IMR-90 (cell line): ENCODE data around the gene F5. TPM values are rescaled to one million over a fixed set of nuclear protein-coding genes. Genes with fewer than 3 reads are reported as not detected.

Source experiments
- ATAC-seq: fragments of 200-7000 bp; cut with Tn5 transposase; 2 replicates; pipeline ENCODE4 v1.9.1; 2020; ENCODE audit warnings: low read depth, mild to moderate bottlenecking, moderate library complexity
- BruUV-seq: library from RNA; stranded (reverse); fragments of 400-500 nt; replicated peaks from 2 replicates; lab custom pipeline; 2021; lab: Mats Ljungman, UMichigan
- CTCF ChIA-PET: fragments of 300-600 bp; formaldehyde crosslinking; extraction: SDS; loops from one replicate; lab custom pipeline; 2021; ENCODE audit warnings: antibody characterized with exemption; lab: Yijun Ruan, JAX
- POLR2A ChIA-PET: fragments of 300-600 bp; sonication (Branson Sonifier 250); formaldehyde crosslinking; loops from one replicate; lab custom pipeline; 2022; ENCODE audit warnings: antibody characterized with exemption; ENCODE audit not compliant: unreplicated experiment; lab: Charles Lee
- DNase-seq: peaks from one replicate; pipeline ENCODE4 v3.0.0; 2013
- H2AFZ ChIP-seq: replicated peaks from 2 replicates; pipeline ENCODE3; 2013; ENCODE audit warnings: low read length, mild to moderate bottlenecking; ENCODE audit not compliant: poor library complexity
- H2AK5ac ChIP-seq: 2 replicates; pipeline ENCODE4 v1.6.1; 2013; ENCODE audit warnings: low read depth, low read length, inconsistent platforms
- H2AK9ac ChIP-seq: replicated peaks from 2 replicates; pipeline ENCODE3; 2013; ENCODE audit warnings: mild to moderate bottlenecking, low read depth, low read length, moderate library complexity; ENCODE audit not compliant: poor library complexity
- H2BK120ac ChIP-seq: 2 replicates; pipeline ENCODE4 v1.6.1; 2013; ENCODE audit warnings: low read depth, low read length, inconsistent platforms
- H2BK15ac ChIP-seq: 3 replicates; pipeline ENCODE4 v1.6.1; 2013; ENCODE audit warnings: low read depth, low read length, inconsistent platforms
- H2BK20ac ChIP-seq: 2 replicates; pipeline ENCODE4 v1.6.1; 2013; ENCODE audit warnings: low read depth, mild to moderate bottlenecking, inconsistent platforms, low read length, moderate library complexity
- H2BK5ac ChIP-seq: 2 replicates; pipeline ENCODE4 v1.6.1; 2013; ENCODE audit warnings: mild to moderate bottlenecking, low read depth, low read length, inconsistent platforms; ENCODE audit not compliant: poor library complexity, severe bottlenecking
- H3K14ac ChIP-seq: replicated peaks from 2 replicates; pipeline ENCODE4 v1.6.1; 2013; ENCODE audit warnings: low read depth, low read length, inconsistent platforms
- H3K18ac ChIP-seq: 2 replicates; pipeline ENCODE4 v1.6.1; 2013; ENCODE audit warnings: low read depth, low read length, control low read depth
- H3K23ac ChIP-seq: 2 replicates; pipeline ENCODE4 v1.6.1; 2013; ENCODE audit warnings: low read depth, low read length, inconsistent platforms
- H3K27ac ChIP-seq: 2 replicates; pipeline ENCODE4 v1.5.1; 2013; ENCODE audit warnings: mild to moderate bottlenecking, control low read depth, low read length; ENCODE audit not compliant: insufficient read depth
- H3K27me3 ChIP-seq: 2 replicates; pipeline ENCODE4 v1.6.1; 2013; ENCODE audit warnings: low read length; ENCODE audit not compliant: control insufficient read depth, insufficient read depth
- H3K36me3 ChIP-seq: 2 replicates; pipeline ENCODE4 v1.6.1; 2013; ENCODE audit warnings: low read length, mixed read lengths; ENCODE audit not compliant: control insufficient read depth, insufficient read depth
- H3K4ac ChIP-seq: 2 replicates; pipeline ENCODE4 v1.6.1; 2013; ENCODE audit warnings: low read depth, low read length, inconsistent platforms
- H3K4me1 ChIP-seq: 2 replicates; pipeline ENCODE4 v1.6.1; 2013; ENCODE audit warnings: low read length, mixed read lengths; ENCODE audit not compliant: control insufficient read depth, insufficient read depth
- H3K4me2 ChIP-seq: 2 replicates; pipeline ENCODE4 v1.6.1; 2013; ENCODE audit warnings: low read depth, mild to moderate bottlenecking, control low read depth, low read length, moderate library complexity
- H3K4me3 ChIP-seq: 2 replicates; pipeline ENCODE4 v1.5.1; 2013; ENCODE audit warnings: low read depth, mild to moderate bottlenecking, control low read depth, low read length, moderate library complexity; ENCODE audit not compliant: insufficient read depth
- H3K56ac ChIP-seq: 2 replicates; pipeline ENCODE4 v1.6.1; 2013; ENCODE audit warnings: low read length, inconsistent platforms; ENCODE audit not compliant: insufficient read depth; ENCODE audit errors: extremely low read depth
- H3K79me1 ChIP-seq, 2 experiments: 2 replicates each; pipeline ENCODE4 v1.6.1; 2013; ENCODE audit warnings: low read length in 2 of 2, inconsistent platforms in 1 of 2, low read depth in 1 of 2
- H3K9ac ChIP-seq: 2 replicates; pipeline ENCODE4 v1.6.1; 2013; ENCODE audit warnings: low read depth, low read length, control low read depth
- H3K9me1 ChIP-seq: 2 replicates; pipeline ENCODE4 v1.6.1; 2013; ENCODE audit warnings: low read length, inconsistent platforms; ENCODE audit not compliant: insufficient read depth
- H3K9me3 ChIP-seq: 2 replicates; pipeline ENCODE4 v1.6.1; 2013; ENCODE audit warnings: low read length; ENCODE audit not compliant: control insufficient read depth, insufficient read depth
- H4K20me1 ChIP-seq: 2 replicates; pipeline ENCODE4 v1.6.1; 2013; ENCODE audit warnings: low read length, inconsistent platforms; ENCODE audit not compliant: insufficient read depth
- H4K5ac ChIP-seq: 2 replicates; pipeline ENCODE4 v1.6.1; 2013; ENCODE audit warnings: mild to moderate bottlenecking, low read depth, low read length, control low read depth
- H4K8ac ChIP-seq, 2 experiments: 2 replicates each; pipeline ENCODE4 v1.6.1; 2013; ENCODE audit warnings: low read depth in 2 of 2, low read length in 2 of 2, control low read depth in 1 of 2, inconsistent platforms in 1 of 2
- H4K91ac ChIP-seq: 2 replicates; pipeline ENCODE4 v1.6.1; 2013; ENCODE audit warnings: low read depth, low read length, inconsistent platforms; ENCODE audit not compliant: insufficient read depth
- BHLHE40 ChIP-seq: fragments of 150-350 bp; IDR thresholded peaks from 2 replicates; pipeline ENCODE4 v1.6.1; 2016; ENCODE audit warnings: mild to moderate bottlenecking, low read depth, low read length
- CEBPB ChIP-seq: IDR thresholded peaks from 2 replicates; pipeline ENCODE4 v1.6.1; 2012; ENCODE audit warnings: low read depth, low read length, improper control_type of control experiment
- CHD1 ChIP-seq: IDR thresholded peaks from 2 replicates; pipeline ENCODE4 v1.6.1; 2012; ENCODE audit warnings: low read depth, low read length, improper control_type of control experiment
- CTCF ChIP-seq: conservative IDR thresholded peaks from 2 replicates; pipeline ENCODE4 v1.5.1; 2012; ENCODE audit warnings: mild to moderate bottlenecking, low read depth, low read length, improper control_type of control experiment
- FOS ChIP-seq: fragments of 150-350 bp; IDR thresholded peaks from 2 replicates; pipeline ENCODE4 v1.6.1; 2016; ENCODE audit warnings: low read depth, low read length
- MAFK ChIP-seq: IDR thresholded peaks from 2 replicates; pipeline ENCODE4 v1.6.1; 2012; ENCODE audit warnings: low read depth, low read length, improper control_type of control experiment
- MAZ ChIP-seq: IDR thresholded peaks from 2 replicates; pipeline ENCODE4 v1.6.1; 2012; ENCODE audit warnings: low read depth, mild to moderate bottlenecking, low read length, improper control_type of control experiment, moderate library complexity, borderline replicate concordance
- MXI1 ChIP-seq: IDR thresholded peaks from 2 replicates; pipeline ENCODE4 v1.6.1; 2012; ENCODE audit warnings: low read depth, mild to moderate bottlenecking, low read length, moderate library complexity, borderline replicate concordance
- NFE2L2 ChIP-seq: fragments of 150-350 bp; IDR thresholded peaks from 2 replicates; pipeline ENCODE4 v1.6.1; 2016; ENCODE audit warnings: low read depth, mild to moderate bottlenecking, low read length
- POLR2A ChIP-seq: IDR thresholded peaks from 2 replicates; pipeline ENCODE4 v1.6.1; 2012; ENCODE audit warnings: mild to moderate bottlenecking, low read depth, low read length
- RAD21 ChIP-seq: IDR thresholded peaks from 2 replicates; pipeline ENCODE4 v1.6.1; 2012; ENCODE audit warnings: low read length, improper control_type of control experiment
- RCOR1 ChIP-seq: IDR thresholded peaks from 2 replicates; pipeline ENCODE4 v1.6.1; 2012; ENCODE audit warnings: mild to moderate bottlenecking, low read length, improper control_type of control experiment; ENCODE audit not compliant: insufficient replicate concordance
- RFX5 ChIP-seq: IDR thresholded peaks from 2 replicates; pipeline ENCODE4 v1.8.0; 2012; ENCODE audit warnings: low read depth, mild to moderate bottlenecking, low read length, moderate library complexity
- SMC3 ChIP-seq: fragments of 150-350 bp; IDR thresholded peaks from 2 replicates; pipeline ENCODE4 v1.6.1; 2016; ENCODE audit warnings: low read depth, mild to moderate bottlenecking, antibody characterized with exemption, low read length, moderate library complexity
- WGBS, 2 experiments: methylation state at CpG; one replicate each; pipeline versions ENCODE4 v1.1.5 to v1.1.7; 2013; ENCODE audit warnings: missing lambda C conversion rate in 2 of 2; ENCODE audit not compliant: insufficient read length in 1 of 2; ENCODE audit errors: extremely low coverage in 2 of 2; 5-methylcytosine and 5-hydroxymethylcytosine counted together
- dilution Hi-C: fragments of 300-500 bp; cut with HindIII; formaldehyde crosslinking; loops from one replicate; pipeline ENCODE4 v1.14.3; 2018; ENCODE audit warnings: low sequenced_read_pairs; ENCODE audit not compliant: unreplicated experiment
- in situ Hi-C: fragments of 300-500 bp; cut with MboI; formaldehyde crosslinking; loops from 3 replicates; pipeline ENCODE4 v1.14.3; 2019; ENCODE audit warnings: low sequenced_read_pairs, inconsistent platforms, mixed read lengths
- intact Hi-C: fragments of 100-400 bp; cut with micrococcal nuclease; formaldehyde crosslinking; loops from 2 replicates; pipeline ENCODE4 v1.10.0; 2022
- polyA plus RNA-seq, 3 experiments: library from polyadenylated mRNA; depleted of rRNA; stranded (reverse); fragments of >200 nt; gene quantifications; 2 replicates each; pipeline ENCODE4 v1.2.3, GENCODE V29; 2012; ENCODE audit warnings: low replicate concordance in 1 of 3
- total RNA-seq: library from RNA; depleted of rRNA; stranded (reverse); fragments of >200 nt; gene quantifications from 2 replicates; pipeline ENCODE4 v1.2.3, GENCODE V29; 2012
- TF ChIP-seq, protein P1 (sequence below): fragments of 150-350 bp; IDR thresholded peaks from 2 replicates; pipeline ENCODE4 v1.6.1; 2017; ENCODE audit warnings: mild to moderate bottlenecking, antibody characterized with exemption, low read length, low read depth
- TF ChIP-seq, protein P2 (sequence below): fragments of 150-350 bp; IDR thresholded peaks from 2 replicates; pipeline ENCODE4 v1.6.1; 2016; ENCODE audit warnings: low read depth, mild to moderate bottlenecking, low read length, moderate library complexity, borderline replicate concordance

The F5 gene
- total and polyA plus RNA-seq, 2 of the 4 experiments (the other 2 are of a cell fraction) = not detected

DNA sequence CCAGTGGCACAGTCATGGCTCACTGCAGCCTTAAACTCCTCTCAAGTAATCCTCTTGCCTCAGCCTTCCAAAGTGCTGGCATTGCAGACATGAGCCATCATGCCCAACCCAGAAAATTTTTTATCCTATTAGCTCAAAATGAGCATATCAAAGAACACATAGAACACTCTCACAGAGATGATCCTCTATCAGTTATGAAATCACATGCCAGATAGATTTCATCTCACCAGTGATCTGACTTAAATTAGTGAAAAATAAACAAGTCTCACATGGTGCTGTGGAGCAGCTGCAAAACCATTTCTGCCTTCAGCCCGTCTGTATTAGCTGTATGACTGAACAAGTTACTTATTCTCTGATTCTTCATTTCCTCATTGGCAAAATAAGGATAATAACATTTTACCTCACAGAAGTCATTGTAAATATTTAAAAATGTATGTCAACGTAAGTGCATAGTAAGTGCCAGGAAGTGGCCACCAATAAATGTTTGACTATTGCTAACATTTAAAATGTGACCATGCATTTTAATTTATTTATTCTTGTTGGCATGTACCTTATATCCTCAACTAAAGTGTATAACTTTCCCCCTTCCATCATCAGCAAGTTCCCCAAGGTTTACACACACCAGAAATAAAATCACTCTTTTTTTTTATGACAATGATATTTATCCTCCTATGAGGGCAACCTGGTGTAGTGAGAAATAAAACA lies 71.6 kb downstream of the F5 start:
- DNase-seq (peak; percentile 7), ATAC-seq (peak; percentile 38; the same call in 1 of the 2 replicates)
- Histone ChIP-seq H3K23ac (no peak overlapping the region), H3K36me3 (no peaks in the 10 kb centered on the region), H3K56ac (no peak overlapping the region), H3K4ac (no peak overlapping the region), H4K5ac (no peak overlapping the region), H4K20me1 (no peaks in the 10 kb centered on the region), H3K79me1 (no peaks in the 10 kb centered on the region), H3K27me3 (no peaks in the 10 kb centered on the region; the same call in 1 of the 2 replicates), H2BK20ac (no peak overlapping the region), H2BK5ac (no peak overlapping the region), H3K9me1 (no peaks in the 10 kb centered on the region), H4K91ac (no peak overlapping the region), H3K4me3 (no peak overlapping the region), H4K8ac (no peak overlapping the region), H2AK5ac (no peak overlapping the region), H2AFZ (no peak overlapping the region), H3K9ac (no peak overlapping the region), H3K27ac (no peak overlapping the region), H3K4me1 (no peaks in the 10 kb centered on the region), H2AK9ac (no peak overlapping the region), H2BK120ac (no peak overlapping the region), H3K18ac (no peak overlapping the region), H3K14ac (no peak overlapping the region), H3K9me3 (no peaks in the 10 kb centered on the region), H2BK15ac (no peak overlapping the region), H3K4me2 (no peak overlapping the region)
- TF ChIP-seq MXI1 (no peak), FOS (no peak), MAFK (no peak), CEBPB (no peak), MAZ (no peak), POLR2A (no peak), NFE2L2 (no peak), RFX5 (no peak), SMC3 (no peak), BHLHE40 (no peak), RAD21 (no peak), CHD1 (no peak), RCOR1 (no peak), CTCF (no peak)
- TF ChIP-seq, protein P1, sequence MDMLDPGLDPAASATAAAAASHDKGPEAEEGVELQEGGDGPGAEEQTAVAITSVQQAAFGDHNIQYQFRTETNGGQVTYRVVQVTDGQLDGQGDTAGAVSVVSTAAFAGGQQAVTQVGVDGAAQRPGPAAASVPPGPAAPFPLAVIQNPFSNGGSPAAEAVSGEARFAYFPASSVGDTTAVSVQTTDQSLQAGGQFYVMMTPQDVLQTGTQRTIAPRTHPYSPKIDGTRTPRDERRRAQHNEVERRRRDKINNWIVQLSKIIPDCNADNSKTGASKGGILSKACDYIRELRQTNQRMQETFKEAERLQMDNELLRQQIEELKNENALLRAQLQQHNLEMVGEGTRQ = no peak
- TF ChIP-seq, protein P2, sequence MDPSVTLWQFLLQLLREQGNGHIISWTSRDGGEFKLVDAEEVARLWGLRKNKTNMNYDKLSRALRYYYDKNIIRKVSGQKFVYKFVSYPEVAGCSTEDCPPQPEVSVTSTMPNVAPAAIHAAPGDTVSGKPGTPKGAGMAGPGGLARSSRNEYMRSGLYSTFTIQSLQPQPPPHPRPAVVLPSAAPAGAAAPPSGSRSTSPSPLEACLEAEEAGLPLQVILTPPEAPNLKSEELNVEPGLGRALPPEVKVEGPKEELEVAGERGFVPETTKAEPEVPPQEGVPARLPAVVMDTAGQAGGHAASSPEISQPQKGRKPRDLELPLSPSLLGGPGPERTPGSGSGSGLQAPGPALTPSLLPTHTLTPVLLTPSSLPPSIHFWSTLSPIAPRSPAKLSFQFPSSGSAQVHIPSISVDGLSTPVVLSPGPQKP = no peak
- intact Hi-C loops = no loop called here
- dilution Hi-C loops = no loop called here
- WGBS, 2 experiments = no CpG with 5 or more reads among the region's 2 CpGs
- in situ Hi-C loops = no loop called here
- CTCF ChIA-PET = interaction anchor here (1.2 kb wide), 1 partner anchor 31 kb away, joined by 3 read pairs; no protein-coding TSS in a partner anchor
- BruUV-seq = no TSS peak
- POLR2A ChIA-PET = no interaction called here
